Prostate gland (tissue), 2 donors: ENCODE results near the gene CCDC74A.

Experiments
- POLR2AphosphoS5 ChIP-seq: sonication (generic); formaldehyde crosslinking; IDR thresholded peaks from one replicate; pipeline ENCODE4 v1.6.1; 2017; ENCODE audit warnings: antibody characterized with exemption
- TF ChIP-seq, protein P1 (sequence below), 4 experiments: fragments of 200-600 bp in 2 of 4; fragments of 450-650 bp in 2 of 4; sonication (generic) in 2 of 4; IDR thresholded peaks; 1 replicate in 3 of 4; 2 replicates in 1 of 4; pipeline ENCODE4 v1.5.1; 2016 to 2019; ENCODE audit warnings: antibody characterized with exemption in 4 of 4, mild to moderate bottlenecking in 2 of 4, moderate library complexity in 2 of 4

DNA sequence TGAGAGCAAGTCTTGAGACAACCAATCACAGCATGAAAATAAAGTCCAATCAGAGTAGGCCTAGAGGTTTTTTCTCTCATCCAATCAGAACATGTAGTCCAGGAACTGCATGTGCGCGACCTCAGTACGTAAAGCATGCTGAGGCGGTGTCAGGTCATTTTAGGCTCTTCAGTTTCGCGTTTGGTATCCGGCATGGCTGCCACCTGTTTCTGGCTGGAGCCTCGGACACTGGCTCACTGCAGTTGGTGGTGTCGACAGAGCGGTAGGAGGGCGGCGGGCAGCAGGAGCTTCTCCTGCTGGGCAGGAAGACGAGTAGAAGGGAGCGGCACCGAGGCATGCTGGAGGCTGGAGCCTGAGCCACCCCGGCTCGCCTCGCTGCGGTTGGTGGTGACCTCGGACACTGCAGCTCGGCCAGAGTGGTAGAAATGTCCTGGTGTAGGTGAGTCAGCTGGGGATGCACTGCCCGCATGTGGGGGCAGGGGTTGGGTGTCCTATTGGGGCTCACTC lies 15.8 kb downstream of the CCDC74A start:
- TF ChIP-seq, protein P1, sequence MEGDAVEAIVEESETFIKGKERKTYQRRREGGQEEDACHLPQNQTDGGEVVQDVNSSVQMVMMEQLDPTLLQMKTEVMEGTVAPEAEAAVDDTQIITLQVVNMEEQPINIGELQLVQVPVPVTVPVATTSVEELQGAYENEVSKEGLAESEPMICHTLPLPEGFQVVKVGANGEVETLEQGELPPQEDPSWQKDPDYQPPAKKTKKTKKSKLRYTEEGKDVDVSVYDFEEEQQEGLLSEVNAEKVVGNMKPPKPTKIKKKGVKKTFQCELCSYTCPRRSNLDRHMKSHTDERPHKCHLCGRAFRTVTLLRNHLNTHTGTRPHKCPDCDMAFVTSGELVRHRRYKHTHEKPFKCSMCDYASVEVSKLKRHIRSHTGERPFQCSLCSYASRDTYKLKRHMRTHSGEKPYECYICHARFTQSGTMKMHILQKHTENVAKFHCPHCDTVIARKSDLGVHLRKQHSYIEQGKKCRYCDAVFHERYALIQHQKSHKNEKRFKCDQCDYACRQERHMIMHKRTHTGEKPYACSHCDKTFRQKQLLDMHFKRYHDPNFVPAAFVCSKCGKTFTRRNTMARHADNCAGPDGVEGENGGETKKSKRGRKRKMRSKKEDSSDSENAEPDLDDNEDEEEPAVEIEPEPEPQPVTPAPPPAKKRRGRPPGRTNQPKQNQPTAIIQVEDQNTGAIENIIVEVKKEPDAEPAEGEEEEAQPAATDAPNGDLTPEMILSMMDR (IDR thresholded peaks at IDR 0.05), result no peak
- TF ChIP-seq POLR2AphosphoS5, result no peak
